ENCODE data around the gene KLF7.

KLF7 gene

DNA sequence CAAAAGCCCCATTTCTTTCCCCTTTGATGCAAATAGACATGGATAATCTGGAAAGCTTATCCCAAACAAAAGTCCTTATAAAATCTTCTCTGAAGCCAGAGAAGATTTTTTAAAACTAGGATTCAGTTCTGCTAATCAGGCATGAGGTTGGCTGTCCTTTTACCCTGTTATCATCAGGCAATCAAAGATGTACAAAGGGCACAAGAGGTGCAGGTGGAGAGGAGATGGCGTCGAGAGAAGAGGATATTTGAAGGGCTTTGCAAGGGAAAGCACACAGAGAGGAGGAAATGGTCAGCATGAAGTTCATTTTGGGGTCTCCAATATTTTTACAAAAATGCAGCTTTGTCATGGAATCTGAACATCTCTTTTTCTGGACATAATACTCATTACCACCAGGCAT is 88.5 kb downstream of the KLF7 start:
- ATAC-seq = no peak

DNA sequence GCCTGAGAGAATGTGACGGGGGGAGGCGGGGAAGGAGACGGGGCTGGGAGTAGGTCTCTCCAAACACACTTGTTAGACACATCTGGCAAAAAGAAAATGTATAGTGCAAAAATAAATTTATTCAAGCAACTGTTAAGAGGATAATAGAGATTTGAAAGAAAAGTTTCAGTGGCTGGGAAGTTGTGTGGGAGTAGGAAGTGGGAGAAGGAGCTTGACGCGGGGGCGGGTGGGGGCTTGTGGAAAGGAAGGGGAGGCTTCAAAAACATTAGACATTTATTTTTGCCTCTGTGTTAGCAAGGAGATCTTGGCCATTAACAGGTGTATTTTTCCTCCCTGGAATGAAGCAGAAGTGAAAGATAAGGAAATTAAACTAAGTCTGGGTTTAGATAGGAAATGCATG is 90.3 kb downstream of the KLF7 start:
- ATAC-seq = no peak
- TF ChIP-seq TOX (CRISPR knock-in tag; IDR thresholded peaks at IDR 0.05; ENCODE audit: borderline replicate concordance) (no peak), ZFP30 (CRISPR knock-in tag; IDR thresholded peaks at IDR 0.05) (no peak), BACH2 (CRISPR knock-in tag; IDR thresholded peaks at IDR 0.05; ENCODE audit: borderline replicate concordance) (no peak), ESRRG (CRISPR knock-in tag; IDR thresholded peaks at IDR 0.05) (no peak), ZNF8 (CRISPR knock-in tag; IDR thresholded peaks at IDR 0.05) (no peak), SNAI2 (CRISPR knock-in tag; IDR thresholded peaks at IDR 0.05) (no peak), OSR1 (CRISPR knock-in tag; IDR thresholded peaks at IDR 0.05) (no peak), GLIS3 (CRISPR knock-in tag; IDR thresholded peaks at IDR 0.05) (no peak), CSDC2 (CRISPR knock-in tag; IDR thresholded peaks at IDR 0.05) (no peak), TSHZ2 (CRISPR knock-in tag; IDR thresholded peaks at IDR 0.05) (no peak), ZC3H10 (CRISPR knock-in tag; IDR thresholded peaks at IDR 0.05) (no peak), RARB (CRISPR knock-in tag; IDR thresholded peaks at IDR 0.05) (no peak)
- TF ChIP-seq, protein P1, sequence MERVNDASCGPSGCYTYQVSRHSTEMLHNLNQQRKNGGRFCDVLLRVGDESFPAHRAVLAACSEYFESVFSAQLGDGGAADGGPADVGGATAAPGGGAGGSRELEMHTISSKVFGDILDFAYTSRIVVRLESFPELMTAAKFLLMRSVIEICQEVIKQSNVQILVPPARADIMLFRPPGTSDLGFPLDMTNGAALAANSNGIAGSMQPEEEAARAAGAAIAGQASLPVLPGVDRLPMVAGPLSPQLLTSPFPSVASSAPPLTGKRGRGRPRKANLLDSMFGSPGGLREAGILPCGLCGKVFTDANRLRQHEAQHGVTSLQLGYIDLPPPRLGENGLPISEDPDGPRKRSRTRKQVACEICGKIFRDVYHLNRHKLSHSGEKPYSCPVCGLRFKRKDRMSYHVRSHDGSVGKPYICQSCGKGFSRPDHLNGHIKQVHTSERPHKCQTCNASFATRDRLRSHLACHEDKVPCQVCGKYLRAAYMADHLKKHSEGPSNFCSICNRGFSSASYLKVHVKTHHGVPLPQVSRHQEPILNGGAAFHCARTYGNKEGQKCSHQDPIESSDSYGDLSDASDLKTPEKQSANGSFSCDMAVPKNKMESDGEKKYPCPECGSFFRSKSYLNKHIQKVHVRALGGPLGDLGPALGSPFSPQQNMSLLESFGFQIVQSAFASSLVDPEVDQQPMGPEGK (CRISPR knock-in tag; IDR thresholded peaks at IDR 0.05; ENCODE audit: borderline replicate concordance) = no peak
- TF ChIP-seq, protein P2, sequence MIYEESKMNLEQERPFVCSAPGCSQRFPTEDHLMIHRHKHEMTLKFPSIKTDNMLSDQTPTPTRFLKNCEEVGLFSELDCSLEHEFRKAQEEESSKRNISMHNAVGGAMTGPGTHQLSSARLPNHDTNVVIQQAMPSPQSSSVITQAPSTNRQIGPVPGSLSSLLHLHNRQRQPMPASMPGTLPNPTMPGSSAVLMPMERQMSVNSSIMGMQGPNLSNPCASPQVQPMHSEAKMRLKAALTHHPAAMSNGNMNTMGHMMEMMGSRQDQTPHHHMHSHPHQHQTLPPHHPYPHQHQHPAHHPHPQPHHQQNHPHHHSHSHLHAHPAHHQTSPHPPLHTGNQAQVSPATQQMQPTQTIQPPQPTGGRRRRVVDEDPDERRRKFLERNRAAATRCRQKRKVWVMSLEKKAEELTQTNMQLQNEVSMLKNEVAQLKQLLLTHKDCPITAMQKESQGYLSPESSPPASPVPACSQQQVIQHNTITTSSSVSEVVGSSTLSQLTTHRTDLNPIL (CRISPR knock-in tag; IDR thresholded peaks at IDR 0.05; ENCODE audit: low read depth) = no peak

More for the DNA sequence above, 88.5 kb downstream of the KLF7 start:
- TF ChIP-seq TCF4 (CRISPR knock-in tag; IDR thresholded peaks at IDR 0.05; ENCODE audit: borderline replicate concordance) = no peak
- no peak for TF ChIP-seq CSRNP3 (CRISPR knock-in tag; IDR thresholded peaks at IDR 0.05)
- TF ChIP-seq ZNF8 (CRISPR knock-in tag; IDR thresholded peaks at IDR 0.05) = no peak
- TF ChIP-seq, protein P2 (CRISPR knock-in tag; IDR thresholded peaks at IDR 0.05; ENCODE audit: low read depth) = no peak
- TF ChIP-seq TSHZ2 (CRISPR knock-in tag; IDR thresholded peaks at IDR 0.05) = no peak
- no peak for TF ChIP-seq GLIS3 (CRISPR knock-in tag; IDR thresholded peaks at IDR 0.05)
- no peak for TF ChIP-seq ISL1 (CRISPR knock-in tag; IDR thresholded peaks at IDR 0.05)
- no peak for TF ChIP-seq ZC3H10 (CRISPR knock-in tag; IDR thresholded peaks at IDR 0.05)
- TF ChIP-seq SNAI2 (CRISPR knock-in tag; IDR thresholded peaks at IDR 0.05) = no peak
- TF ChIP-seq RARB (CRISPR knock-in tag; IDR thresholded peaks at IDR 0.05) = no peak
- TF ChIP-seq ARNTL (CRISPR knock-in tag; IDR thresholded peaks at IDR 0.05; ENCODE audit: borderline replicate concordance, low read depth) = no peak
- TF ChIP-seq OSR1 (CRISPR knock-in tag; IDR thresholded peaks at IDR 0.05) = no peak
- TF ChIP-seq BACH2 (CRISPR knock-in tag; IDR thresholded peaks at IDR 0.05; ENCODE audit: borderline replicate concordance) = no peak
- TF ChIP-seq, protein P1 (CRISPR knock-in tag; IDR thresholded peaks at IDR 0.05; ENCODE audit: borderline replicate concordance) = no peak
- TF ChIP-seq ZNF565 (CRISPR knock-in tag; conservative IDR thresholded peaks at IDR 0.05; ENCODE audit: low read depth) = no peak
- TF ChIP-seq CSDC2 (CRISPR knock-in tag; IDR thresholded peaks at IDR 0.05) = no peak
